GM10266 (cell line): ENCODE data around the gene ABCB4.

Experiments used
- DNase-seq: peaks from one replicate; pipeline ENCODE4 v3.0.0; 2012; ENCODE audit errors: extremely low spot score
- CTCF ChIP-seq: IDR thresholded peaks from 2 replicates; pipeline ENCODE4 v1.5.1; 2012; ENCODE audit warnings: mild to moderate bottlenecking, low read depth; ENCODE audit not compliant: control insufficient read depth, insufficient read depth; ENCODE audit errors: missing control alignments

Gene ABCB4

GRCh38 chr7:87511510-87511909 is 36.0 kb upstream of the ABCB4 start:
- no peak for DNase-seq
- TF ChIP-seq CTCF = no peak

DNA sequence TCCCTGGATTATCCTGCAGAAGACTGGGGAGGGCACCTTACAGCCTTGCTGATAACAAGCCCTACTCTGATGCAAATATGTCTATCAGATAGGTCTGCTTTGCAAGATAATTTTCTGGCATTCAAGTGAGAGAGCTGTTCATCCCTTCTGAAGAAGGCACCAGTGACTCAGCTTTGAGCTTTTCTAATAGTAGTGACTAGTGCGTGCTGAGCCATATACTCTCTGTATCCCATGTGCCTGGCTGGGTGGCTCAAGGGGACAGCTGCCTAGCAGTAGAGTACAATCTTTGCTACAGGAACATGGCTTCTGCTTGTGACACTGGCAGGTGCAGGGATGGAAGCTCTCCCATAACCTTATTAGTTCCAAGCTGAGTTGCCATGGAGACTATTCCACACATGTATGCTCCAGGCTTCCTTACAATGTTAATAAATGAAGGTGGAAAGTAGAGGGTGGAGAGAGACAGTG is 35.0 kb upstream of the ABCB4 start:
- DNase-seq = no peak
- no peak for TF ChIP-seq CTCF

DNA sequence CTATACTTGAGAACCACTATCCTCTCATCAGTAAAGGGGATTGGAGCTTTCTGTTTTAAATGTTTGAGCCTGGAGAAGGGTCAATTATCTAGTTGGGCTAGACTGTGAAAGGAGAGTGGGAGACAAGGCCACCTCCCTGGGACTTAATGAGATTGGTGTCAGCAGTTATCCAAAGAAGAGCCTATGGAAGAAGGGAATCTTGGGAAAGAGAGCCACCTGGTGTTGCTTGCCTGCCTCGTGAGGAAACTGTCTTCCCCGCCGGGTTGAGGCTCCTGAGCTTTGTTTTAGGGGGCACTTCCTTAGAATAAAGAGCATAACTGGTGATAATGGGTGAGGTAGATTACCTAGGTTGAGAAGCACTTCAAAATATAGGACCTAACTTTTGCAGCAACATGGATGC is 32.0 kb upstream of the ABCB4 start:
- no peak for DNase-seq
- no peak for TF ChIP-seq CTCF

DNA sequence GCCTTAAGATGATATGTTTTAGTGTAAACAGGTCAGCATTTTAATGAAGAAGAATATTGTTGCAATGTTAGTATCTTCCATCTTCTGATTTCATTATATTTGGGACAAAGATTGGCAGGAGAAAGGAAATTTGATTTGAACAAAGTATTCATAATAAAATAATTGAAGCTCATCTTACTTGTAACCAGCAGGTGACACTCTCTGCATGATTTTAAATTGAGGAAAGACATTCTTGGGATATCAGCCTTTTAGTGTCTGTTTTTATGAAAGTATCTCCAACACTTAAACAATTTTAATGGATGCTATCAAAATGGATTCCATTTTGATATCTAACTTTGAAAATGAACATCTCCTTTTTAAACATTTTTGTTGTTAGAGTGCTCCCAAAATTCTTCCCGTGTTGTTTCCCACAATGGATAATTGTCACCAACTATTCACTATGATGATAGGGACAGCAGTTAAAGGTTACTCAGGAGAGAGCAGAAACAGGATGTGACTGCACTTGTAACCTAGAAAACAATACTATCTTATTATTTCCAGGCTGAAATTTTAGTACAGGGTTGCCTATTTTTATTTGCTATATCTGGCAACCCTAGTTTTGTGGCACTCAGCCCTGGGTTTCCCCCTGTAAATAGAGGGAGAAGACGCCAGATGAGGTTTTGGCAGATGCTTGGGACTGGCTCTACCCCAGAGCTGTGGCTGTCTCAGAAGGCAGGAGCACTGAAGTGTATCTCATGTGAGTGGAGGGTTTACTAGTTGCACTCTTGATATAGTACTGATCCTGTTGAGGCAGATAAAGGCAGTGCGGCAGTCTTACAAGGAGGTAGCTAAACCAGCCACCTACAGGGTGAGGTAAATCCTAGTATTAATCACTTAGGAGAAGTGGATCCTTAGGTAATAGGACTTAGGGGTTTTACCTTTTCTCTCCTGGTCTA is 31.0 kb upstream of the ABCB4 start:
- peak; percentile 40 for TF ChIP-seq CTCF
- DNase-seq = no peak

DNA sequence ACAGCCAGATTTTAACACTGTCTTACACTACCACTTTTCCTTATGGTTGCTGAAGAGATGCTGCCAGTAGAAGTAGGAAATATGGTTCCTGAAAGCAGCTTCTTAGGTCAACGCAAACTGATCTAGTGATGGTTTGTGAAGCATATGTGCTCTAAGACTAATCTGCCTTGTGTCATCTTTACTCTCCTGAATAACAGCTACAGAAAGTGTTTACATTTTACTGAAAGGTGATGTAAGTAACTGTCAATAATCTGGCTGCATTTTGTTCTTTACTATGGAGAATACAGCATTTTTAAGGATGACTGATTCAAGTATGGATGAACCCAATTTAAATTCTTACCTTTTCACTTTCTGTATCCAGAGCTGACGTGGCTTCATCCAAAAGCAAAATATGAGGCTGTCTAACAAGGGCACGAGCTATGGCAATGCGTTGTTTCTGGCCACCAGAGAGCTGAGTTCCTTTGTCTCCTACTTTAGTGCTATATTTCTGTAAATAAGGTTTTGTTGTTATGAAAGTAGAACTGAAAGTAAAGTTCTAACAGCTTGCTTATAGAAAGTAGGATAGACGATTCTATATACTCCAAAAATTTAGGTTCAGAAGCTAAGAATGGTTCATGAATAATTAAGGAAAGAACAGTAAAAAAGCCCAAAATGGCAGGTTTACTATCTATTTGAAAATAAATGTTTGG is 30.2 kb upstream of the ABCB4 start:
- DNase-seq = no peak
- no peak for TF ChIP-seq CTCF

GRCh38 chr7:87505122-87505521 is 29.6 kb upstream of the ABCB4 start:
- DNase-seq = no peak
- no peak for TF ChIP-seq CTCF

DNA sequence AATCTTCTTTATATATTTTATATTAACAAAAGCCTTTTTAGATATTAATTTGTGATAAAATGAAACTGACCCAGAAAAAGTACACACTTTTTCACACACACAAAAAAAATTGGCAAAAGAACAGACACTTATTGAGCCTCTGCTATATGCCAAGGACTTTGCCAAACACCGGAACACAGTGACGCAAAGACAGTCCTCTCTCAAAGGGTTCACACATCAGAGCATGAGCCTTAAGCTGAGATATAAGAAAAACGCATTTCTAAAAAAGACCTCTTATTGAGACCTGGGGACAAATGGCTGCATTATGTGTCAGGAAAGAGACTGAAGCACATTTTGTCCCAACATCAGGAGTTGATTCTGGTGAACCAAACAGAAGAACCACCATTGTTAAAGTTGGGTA is 24.0 kb upstream of the ABCB4 start:
- no peak for TF ChIP-seq CTCF
- no peak for DNase-seq
